ENCODE results near the gene ILK.

The ILK gene

DNA sequence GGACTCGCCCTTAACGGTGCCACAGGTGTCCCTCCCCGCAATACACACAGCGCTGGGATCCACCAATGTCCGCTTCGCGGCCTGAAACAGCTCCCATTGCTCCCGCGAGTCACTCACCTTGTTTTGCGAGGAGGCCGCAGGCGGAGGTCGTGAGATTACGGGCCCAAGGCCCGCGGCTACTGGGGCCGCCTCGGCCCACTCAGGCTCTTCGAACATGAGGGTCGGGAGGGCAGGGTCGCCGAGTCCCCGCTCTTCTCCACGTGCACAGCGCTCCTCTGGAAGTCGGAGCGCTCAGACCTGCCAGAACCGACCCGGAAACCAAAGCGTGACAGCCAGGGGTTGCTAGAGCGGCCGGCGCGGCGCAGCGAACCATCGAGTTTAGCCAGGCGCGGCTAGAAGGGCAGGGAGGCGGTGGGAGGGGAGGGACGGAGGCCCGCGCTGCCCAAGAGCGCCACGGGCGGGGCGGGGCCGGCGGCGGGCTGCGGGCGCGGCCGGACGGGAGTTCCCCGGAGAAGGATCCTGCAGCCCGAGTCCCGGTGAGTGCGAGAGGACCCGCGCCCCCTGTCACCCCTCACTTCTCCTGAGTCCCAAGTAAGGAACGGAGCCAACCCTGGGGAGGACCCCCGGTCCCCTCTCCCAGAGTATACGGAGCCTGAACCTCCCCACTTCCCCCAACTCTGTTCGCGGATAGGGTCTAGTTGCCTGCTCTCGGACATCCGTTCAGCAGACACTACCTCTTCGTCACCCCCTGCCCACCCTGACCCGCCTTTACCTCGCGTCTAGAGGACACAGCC lies at the start of gene ILK, which contains the start of gene RRP8:
ILK (plus strand) TSS at position 488 of the 794 bp plus-strand sequence. CDS start 498 bp downstream, outside the sequence.
RRP8 (minus strand) TSS at position 330 of the 794 bp plus-strand sequence; CDS start at position 216, 114 bp downstream.
- peak; percentile 76 for DNase-seq

DNA sequence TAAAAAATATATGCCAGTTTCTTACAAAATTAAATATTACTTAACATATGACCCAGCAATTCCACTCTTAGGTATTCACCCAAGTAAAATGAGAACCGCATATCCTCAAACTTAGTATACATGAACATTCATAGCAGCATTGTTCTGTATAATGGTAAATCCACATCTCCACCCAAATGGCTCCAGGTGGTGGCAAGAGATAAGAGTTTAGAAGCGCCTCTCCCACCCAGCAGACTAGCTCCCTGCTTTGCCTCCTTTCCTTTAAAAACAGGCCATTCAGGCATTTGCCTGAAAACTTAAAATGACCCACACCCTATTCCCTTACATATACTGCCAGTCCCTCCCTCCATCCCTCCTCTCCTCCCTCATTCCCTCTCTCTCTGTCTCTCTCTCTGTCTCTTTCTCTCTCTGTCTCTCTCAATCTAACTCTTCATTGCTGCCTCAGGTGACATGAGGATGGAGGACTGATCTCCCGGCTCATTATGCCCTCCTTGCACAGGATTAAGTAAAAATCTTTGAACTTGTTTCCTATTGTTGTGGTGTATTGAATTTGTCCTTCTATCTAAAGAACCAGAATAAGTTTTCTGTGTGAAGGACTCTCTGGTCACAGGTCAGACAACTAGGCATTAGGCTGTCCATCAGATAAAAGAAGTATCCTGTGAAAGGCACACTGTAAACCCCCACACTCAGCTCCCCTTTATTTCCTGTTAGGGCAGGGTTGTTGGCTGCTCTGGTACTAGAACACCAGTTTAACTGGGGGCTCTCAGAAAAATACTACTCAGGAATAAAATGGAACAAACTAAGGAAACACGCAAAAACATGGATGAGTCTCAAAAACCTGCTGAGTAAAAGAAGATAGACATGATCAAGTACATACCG lies 48.5 kb upstream of the ILK start:
- no peak for DNase-seq

DNA sequence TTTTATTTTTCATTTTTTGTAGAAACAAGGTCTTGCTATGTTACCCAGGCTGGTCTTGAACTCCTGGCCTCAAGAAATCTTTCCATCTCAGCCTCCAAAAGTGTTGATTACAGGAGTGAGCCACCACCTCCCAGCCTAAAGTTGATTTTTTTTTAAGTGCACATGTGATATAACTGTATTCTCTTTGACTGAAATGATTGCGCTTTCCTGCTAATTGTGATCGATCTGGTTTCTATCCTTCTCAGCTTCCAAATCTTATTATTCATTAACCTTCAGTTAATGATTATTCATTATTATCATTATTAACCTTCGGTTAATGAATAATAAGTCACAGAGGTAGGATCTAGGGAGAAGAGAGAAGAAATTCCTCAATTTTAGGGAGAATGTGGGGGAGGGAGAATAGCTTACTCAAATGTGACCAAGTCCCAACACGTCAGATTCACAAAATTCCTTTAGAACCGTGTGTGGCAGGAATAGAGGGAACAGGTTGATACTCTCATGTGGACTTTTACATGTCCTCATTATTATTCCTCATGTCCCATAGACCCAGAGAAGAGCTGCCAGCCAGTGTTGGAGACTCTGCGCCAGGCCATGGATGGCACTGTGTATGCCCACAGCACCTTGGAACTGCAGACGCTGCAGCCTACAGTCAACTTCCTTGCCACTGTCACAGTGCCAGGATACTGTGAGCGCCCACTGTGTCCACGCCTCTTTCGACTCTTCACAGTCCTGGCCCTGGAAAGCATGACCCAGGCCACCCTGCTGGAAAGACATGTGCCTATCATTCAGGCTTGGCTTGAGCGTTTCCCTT lies 47.2 kb upstream of the ILK start:
- no peak for DNase-seq

DNA sequence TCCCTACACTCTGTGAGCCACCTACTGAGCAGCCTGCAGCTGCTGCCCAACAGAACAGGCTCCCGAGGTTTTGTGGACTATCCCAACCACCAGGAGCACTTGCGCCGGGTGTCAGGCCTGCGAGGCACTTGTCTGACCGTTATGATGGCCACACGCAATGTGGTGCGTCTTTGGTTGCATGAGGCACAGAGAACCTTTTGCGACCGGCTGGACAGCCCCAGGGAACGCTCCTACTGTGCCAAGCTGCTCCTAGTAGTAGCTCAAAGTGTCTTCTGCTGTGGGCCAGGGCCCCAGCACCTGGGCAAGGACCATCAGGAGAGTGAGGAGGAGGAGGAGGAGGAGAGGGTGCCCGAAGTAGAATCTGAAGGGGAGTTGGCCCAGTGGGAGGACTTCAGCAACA lies 46.5 kb upstream of the ILK start:
- peak; percentile 8 for DNase-seq

DNA sequence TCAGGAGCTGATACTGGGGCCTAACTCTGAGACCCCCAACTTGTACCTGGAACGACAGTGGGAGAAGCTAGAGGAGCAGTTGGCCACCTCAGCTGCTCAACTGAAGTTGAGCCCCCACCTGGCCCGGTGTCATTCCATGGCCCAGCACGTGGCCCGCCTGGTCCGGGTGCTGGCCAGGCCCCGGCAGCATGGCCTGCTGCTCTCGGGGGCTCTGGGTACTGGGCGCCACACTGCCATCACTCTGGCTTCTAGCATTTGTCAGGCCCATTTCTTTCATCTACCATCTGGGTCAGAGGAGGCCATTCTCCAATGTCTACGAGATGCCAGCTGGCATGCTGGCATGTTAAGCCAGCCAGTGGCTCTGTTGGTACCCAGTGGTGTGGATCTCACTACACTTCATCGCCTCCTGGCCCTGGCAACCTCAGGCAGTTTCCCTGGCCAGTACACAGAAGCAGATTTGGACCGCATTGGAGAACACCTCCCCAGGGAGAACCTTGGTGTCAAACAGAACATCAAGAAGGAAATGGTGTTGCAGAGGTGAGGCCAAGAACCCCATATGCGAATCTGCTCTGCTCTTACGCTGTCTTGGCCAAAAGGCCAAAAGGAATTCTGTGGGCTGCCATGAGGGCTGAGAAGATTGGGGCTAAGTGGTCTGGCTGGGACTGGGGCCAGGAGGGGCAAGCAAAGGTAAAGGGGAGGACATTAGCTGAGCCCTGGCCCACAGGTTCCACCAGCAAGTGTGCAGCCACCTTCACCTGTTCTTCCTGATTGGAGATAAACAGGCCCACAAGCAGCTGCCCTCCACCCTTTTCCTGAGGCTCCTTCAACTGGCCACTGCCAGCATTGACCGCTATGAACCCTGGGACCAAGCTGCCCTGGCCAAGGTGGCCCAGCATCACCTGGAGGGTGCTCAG lies 45.6 kb upstream of the ILK start:
- no peak for DNase-seq

DNA sequence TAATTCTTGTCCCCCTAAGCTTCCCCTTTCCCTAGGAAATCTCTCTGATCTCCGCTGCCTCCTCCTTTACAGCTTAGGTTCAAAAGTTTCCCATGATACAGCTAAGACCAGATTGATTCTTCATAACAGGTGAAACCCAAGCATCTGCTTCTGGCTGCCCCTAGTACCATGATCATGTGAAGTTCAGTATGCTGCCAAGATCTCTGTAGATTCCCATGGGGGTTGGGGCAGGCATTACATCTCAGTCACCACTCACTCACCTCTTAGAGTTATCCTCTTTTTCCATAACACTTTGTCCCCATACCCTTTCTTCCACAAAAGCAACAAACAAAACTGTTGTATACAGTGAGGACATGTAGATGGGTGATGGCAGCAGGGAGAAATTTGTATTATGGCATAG lies 44.2 kb upstream of the ILK start:
- DNase-seq, result no peak

DNA sequence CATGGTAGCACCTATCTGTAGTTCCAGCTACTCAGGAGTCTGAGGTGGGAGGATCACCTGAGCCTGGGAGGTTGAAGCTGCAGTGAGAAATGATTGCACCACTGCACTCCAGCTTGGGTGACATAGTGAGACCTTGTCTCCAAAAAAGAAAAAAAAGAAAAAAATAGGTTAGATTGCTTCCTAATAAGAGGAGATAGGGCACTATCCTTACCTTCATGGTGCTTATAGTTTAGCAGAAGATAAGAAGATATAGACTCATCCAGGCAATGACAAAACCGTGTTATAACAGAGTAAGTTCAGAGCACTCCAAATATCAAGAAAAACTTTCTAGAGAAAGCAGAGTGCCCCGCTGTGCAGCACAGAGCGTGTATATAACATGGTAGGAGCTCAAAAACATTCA lies 42.3 kb upstream of the ILK start:
- DNase-seq, result no peak

DNA sequence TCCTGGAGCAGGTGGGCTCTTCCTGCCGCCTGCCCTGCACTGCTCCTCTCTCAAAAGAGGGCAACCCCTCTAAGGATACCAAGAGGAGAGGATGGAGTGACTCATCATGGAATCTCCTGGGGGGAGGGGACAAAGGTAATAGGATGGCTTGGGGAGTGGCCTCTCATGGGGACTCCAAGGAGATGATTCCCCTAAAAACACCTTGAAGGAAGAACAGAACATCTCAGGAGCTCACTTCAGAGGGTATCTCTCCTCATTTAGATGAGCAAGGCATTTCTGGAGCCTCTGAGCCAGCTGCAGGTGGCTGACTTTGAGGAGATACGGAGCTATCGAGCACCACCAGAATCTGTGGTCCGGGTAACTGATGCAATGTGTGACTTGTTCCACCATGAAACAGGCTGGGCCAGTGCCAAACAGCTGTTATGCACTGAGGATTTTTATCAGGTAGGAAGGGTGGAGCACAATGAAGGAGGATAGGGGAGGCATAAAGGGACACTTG lies 40.4 kb upstream of the ILK start:
- no peak for DNase-seq

DNA sequence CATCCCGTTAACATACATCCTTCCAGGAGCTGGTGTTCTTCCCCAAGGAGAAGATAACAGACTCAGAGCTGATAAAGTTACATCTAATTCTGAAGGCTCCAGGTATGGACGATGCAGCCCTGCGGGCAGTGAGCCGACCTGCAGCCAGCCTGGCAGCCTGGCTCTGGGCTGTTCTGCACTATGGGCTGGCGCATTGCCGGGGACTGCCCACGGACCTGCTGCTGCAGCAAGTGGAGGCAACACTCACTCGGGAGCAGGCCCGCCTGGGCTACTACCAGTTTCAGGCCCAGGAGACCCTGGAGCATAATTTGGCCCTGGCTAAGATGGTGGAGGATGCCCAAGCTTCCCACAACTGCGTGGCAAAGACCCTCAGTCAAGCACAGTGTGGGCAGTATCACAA lies 39.9 kb upstream of the ILK start:
- no peak for DNase-seq

DNA sequence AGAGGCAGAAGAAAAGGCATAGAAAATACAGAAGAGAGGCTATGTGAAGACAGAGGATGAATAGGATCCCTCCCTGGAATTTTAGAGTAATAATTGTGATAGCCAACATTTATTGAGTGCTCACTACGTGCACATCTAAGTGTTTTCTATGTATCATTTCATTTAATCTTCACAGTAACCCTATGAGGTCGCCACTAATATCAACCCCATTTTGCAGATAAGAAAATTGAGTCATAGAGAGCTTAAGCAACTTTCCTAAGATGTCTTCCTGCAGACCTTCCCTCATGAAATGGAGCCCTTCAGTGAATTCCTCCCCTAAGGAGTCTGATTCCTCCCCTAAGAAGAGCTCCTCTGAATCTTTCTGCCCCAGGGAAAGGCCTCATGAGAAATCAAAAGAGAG lies 38.2 kb upstream of the ILK start:
- DNase-seq, result no peak

DNA sequence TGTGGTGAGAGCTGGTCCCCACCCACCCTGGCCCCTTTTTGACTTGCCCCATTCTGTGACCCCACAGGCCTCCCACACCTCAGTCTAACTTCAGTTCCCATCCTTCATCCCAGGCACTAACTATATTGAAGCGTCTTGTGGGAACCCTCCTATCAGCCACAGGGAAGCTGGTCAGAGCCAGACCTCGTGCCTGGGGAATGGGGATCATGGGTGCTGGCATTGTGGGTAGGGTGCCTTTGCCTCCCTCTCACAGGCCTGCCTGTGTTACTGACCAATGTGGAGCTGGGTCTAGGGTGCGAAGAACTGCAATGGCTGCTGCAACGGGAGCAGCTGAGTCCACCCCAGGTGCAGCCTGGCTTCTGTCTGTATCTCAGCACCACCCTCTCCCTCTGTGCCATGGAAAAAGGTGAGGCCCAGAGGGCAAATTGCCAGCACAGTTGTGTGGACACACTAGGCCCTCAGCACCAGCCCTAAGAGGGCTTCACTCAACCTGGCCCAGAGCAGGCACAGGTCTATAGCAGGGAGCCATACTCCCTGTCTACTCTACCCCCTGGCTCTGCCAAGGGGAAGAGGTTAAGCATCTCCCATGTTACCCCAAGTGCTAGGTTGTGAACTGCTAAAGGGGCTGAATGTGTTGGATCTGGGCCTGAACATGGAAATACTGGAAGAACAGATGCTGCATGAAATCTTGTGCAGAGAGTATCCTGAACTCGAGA lies 37.4 kb upstream of the ILK start:
- DNase-seq, result no peak

DNA sequence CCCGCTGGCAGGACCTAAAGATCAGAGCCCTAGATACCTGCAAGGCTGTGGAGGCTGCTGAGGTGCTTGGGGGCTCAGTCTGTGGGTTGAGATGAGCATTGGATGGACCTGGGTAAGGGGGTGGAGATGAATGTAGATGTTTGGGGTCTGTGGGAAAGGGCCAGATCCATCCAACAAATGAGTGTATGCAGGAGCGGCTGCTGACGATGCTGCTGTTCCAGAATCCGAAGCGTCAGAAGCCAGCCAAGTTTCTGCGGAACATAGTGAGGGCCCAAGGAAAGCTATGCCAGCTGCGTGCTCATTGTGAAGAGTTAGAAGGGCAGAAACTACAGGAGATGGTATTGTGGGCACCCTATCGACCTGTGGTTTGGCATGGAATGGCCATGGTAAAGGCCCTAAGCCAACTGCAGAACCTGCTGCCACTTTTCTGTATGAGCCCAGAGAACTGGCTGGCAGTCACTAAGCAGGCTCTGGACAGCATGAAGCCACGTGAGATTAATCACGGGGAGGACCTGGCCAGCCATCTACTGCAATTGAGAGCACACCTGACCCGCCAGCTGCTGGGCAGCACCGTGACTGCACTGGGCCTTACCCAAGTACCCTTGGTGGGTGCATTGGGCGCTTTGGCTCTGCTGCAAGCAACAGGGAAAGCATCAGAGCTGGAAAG lies 36.7 kb upstream of the ILK start:
- DNase-seq, result no peak

DNA sequence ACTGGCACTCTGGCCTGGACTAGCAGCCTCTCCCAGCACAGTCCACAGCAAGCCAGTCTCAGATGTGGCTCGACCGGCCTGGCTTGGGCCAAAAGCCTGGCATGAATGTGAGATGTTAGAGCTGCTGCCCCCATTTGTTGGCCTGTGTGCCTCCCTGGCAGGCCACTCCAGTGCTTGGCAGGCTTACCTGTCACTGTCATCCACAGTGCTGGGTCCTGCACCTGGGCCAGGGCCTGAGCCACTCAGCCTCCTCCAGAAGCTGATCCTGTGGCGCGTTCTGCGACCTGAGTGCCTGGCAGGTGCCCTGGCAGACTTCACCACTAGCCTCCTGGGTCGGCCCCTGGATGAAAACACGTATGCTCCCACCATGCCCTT lies 36.2 kb upstream of the ILK start:
- DNase-seq, result no peak

DNA sequence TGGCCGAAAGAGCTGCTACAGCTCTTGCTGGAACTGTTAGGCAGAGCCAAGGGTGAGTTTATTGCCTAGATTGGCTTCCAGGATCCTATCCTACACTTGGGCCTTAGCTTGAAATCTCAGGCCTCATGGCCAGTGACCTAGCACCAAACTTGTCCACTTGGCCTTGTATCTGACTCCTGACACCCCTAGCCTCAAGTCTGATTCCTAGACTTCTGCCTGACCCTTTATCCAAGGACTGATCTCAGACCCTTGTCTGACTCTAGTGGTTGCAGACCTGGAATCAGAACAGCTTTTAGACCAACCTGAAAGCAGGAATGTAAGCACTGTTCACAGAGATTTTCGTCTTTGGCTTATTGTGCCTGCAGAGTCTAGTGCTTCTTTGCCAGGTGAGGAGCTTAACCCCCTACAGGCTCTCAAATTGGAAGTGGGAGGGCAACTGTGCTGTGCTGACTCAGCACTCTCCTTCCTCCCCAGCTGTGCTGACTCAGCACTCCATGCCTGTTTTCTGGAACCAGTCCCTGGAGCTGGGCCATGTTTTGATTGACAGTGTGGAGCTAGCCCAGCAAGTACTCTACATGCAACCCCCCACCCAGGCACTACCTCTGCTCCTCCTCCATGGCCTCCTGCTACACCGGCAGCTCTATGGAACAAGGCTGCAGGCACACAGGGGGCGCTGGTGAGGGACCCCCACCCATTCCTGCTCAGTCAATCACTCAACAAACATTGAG lies 35.2 kb upstream of the ILK start:
- no peak for DNase-seq

DNA sequence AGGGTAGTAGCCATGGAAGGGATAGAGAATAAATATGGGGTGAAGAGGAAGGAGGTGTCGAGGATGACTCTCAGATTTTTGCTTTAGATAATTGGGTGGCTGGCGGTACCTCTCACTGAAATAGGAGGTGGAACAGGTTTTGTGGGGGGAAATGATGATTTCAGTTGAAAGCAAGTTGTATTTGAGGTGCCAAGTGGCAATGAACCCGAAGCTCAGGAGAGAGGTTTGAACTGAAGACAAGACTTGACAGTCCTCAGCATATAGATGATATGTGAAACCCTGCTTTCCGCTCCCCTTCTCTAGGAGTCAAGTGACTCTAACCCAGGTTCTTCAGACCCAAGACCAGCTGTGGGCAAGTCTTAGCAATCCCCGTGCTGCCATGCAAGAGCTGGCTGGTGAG lies 33.9 kb upstream of the ILK start:
- no peak for DNase-seq

DNA sequence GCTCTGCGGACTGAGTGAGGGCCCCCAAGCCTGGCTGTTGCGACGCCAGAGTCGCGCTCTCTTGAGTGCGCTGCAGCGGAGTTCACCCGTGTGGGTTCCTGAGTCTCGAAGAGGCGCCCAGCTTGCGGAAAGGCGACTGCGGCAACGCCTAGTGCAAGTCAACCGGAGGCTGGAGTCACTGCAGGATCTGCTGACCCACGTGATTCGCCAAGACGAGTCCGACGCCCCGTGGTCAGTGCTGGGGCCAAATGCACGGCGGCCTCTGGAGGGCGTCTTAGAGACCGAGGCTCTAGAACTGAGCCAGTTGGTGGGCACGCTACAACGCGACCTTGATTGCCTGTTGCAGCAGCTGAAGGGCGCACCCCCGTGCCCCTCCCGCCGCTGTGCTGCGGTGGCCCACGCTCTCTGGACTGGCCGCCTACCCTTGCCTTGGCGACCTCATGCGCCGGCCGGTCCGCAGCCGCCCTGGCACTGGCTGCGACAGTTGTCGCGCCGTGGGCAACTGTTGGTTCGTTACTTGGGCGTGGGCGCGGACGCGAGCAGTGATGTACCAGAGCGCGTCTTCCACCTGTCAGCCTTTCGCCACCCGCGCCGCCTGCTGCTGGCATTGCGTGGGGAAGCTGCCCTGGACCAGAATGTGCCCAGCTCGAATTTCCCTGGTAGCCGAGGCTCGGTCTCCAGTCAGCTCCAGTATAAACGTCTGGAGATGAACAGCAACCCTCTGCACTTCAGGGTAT lies 32.7 kb upstream of the ILK start:
- DNase-seq, result no peak

DNA sequence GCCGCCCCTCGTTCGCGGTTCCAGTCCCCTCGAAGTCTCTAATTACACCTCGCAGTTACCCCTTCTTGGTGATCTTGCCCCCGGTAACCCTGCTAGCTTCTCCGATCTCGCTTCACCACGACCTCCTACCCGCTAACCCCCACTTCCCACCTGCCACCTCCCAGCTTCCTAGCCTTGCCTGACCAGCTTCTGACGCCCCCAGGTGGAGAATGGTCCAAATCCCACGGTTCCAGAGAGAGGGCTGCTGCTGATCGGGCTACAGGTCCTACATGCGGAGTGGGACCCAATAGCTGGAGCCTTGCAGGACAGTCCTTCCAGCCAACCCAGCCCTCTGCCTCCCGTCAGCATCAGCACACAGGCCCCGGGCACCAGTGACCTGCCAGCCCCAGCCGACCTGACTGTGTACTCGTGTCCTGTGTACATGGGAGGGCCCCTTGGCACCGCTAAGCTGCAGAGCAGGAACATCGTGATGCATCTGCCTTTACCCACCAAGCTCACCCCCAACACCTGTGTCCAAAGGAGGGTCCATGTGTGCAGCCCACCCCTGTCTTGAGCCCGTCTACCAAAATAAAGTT lies 32.1 kb upstream of the ILK start:
- no peak for DNase-seq

DNA sequence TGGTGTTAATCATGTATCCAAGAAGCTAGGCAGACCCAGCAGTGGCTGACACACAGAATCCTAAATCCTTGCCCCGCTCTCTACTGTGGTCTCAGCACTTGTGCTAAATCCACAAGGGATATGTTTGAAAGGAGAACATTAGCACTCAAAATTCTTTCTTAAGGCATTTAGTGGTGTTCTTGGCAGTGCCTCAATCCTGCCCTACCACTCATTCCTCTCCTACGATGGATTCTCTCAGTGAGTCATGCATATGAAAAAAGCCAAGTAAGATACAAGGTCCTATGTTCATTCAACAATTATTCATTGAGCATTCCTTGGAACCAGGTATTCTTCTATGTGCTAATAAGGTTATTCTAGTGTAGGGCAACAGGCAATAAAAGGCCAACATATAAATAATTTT lies 31.4 kb upstream of the ILK start:
- DNase-seq, result no peak

Measured in MV-4-11 (cell line).